ENCODE data around the gene PRRG2. TPM values are rescaled to one million over a fixed set of nuclear protein-coding genes. Genes with fewer than 3 reads are reported as not detected.

Gene PRRG2
- polyA plus RNA-seq: 0.26 TPM

DNA sequence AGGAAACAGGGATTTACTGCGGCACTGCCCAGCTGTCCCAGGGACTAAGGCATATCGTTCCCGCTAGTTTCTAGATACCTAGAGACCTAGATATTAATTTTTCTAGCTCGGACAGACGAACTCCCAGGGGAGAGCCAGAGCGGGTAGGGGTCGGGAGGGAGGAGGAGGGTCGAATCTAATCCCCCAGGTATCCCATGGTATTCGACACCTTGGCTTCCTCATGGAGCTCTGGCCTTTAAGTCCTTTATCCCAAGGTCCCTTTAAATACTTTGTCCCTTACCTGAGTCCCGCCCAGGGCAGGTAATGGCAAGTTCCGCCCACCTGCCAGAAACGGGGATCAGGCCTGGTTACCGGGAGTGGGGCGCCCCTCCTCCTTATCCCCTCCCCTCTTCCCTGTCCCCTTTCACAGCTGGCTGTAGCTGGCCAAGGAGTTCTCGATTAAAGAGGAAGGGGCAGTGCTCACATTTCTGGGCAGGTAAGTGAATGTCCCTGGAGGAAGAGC lies at the start of gene PRRG2:
TSS of gene PRRG2 (plus strand) at position 310 of the 502 bp plus-strand sequence. CDS start 1,904 bp downstream, outside the sequence.
- peak within 1 kb of the TSS; percentile 76 to 94 (median 90) for H3K27ac Mint-ChIP-seq
- no peaks in the 10 kb centered on the region for H3K27me3 Mint-ChIP-seq
- H3K9me3 Mint-ChIP-seq: no peaks in the 10 kb centered on the region
- H3K4me1 Mint-ChIP-seq: peaks cover 16 to 20% (median 16%) of the 10 kb centered on the region in 3 donors
- no peaks in the 10 kb centered on the region for H3K36me3 Mint-ChIP-seq
- H3K4me3 Mint-ChIP-seq: peak within 1 kb of the TSS; percentile 89 to 99 (median 95)

DNA sequence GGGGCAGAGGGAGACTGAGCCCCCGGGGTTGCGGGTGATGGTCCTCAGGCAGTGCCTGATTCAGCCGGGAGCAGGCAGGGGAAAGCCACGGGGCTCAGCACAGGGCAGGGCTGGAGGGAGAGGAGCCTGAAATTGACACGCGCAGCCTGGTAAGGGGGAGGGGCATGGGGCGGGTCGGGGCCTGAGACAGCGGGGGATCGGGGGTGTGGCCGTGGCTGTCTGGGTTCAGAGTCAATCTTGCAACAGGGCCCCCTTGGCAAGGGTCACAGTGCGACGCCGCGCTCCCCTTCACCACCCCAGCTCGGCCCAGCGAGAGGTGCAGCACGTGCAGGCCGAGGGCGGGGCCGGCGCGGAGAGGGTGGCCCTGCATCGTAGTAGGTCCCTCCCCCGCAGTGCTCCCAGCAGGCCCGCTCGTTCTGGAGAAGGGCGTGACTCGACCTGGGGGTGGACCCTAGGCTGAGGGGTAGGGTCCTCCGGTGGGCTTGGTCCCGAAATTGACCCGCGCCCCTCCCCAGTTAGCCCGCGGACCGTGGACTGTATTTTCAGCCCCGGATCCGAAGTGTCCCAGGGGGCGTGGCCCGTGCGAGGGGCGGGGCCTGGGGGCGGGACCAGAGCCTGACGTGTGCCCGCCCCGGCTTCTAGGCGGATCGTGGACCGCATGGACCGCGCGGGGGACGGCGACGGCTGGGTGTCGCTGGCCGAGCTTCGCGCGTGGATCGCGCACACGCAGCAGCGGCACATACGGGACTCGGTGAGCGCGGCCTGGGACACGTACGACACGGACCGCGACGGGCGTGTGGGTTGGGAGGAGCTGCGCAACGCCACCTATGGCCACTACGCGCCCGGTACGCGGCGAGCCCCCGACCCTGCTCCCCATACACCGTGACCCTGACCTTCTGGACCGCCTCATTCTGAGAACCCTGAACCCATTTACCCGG lies 47.3 kb upstream of the PRRG2 start:
- Mint-ChIP-seq H3K27ac (peak overlapping the region; percentile 61 to 85 (median 76)), H3K4me3 (peak overlapping the region; percentile 84 to 95 (median 93)), H3K4me1 (peaks cover 17 to 26% (median 21%) of the 10 kb centered on the region in 3 donors), H3K36me3 (peaks cover 3% of the 10 kb centered on the region), H3K9me3 (no peaks in the 10 kb centered on the region), H3K27me3 (no peaks in the 10 kb centered on the region)

DNA sequence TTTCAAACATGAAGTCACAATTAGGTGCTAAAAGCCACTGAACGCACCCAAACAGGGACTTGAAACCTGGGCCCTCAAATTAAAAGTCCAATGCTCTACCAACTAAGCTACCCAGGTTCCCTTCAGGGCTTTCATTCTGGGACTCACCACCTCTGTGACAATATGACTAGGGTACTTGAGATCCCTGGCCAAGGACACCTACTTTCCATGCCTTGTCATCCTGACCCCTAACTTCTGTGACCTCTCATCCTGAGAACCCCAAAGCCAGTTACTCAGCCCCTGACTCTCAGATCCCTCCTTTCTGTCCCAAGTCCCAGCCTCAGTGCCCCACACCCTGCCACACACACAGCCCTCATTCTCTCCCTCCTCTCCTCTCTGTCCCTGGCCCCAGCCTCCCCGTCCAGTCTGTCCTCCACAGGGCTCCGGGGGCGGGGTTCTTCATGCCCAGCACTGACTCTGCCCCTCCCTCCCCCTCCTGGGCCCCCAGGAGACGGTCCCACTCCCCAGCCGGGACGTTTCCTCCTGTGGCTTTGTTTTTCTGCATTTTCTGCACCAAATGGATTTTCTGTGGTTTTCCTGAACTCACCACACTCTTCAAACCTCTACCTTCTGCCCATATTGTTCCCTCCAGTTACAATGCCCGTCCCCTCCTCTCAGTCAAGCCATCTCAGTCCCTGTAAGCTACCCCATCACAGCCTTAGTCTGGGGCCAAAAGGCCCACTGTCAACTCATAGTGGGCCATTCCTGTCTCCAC lies 46.3 kb upstream of the PRRG2 start:
- Mint-ChIP-seq H3K36me3 (peaks cover 3% of the 10 kb centered on the region), H3K4me3 (peak overlapping the region; percentile 84 to 95 (median 93)), H3K27ac (peak overlapping the region; percentile 61 to 85 (median 76))

DNA sequence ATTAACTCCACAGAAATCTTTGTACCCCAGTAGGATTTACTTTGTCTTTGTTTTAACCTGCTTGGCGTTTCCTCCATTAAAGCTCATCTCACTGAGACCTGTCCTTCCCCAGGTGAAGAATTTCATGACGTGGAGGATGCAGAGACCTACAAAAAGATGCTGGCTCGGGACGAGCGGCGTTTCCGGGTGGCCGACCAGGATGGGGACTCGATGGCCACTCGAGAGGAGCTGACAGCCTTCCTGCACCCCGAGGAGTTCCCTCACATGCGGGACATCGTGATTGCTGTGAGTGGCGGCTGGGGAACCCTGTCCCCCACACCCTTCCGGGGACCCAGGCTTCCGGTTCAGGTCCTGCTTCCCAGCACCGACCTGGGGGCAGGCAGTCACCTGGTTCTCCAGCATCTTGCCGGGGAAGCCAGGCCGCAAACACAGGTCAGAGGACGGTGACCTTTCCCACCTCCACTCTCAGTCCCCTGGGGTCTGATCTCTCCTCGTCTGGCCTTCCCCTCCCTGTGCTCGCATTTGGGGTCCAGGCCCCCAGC lies 44.1 kb upstream of the PRRG2 start:
- H3K9me3 Mint-ChIP-seq: no peaks in the 10 kb centered on the region
- H3K27ac Mint-ChIP-seq: peak overlapping the region in 2 of 3 donors; percentile 83 to 94
- no peaks in the 10 kb centered on the region for H3K36me3 Mint-ChIP-seq
- H3K4me1 Mint-ChIP-seq: peaks cover 19 to 22% (median 21%) of the 10 kb centered on the region in 3 donors
- H3K27me3 Mint-ChIP-seq: no peaks in the 10 kb centered on the region
- H3K4me3 Mint-ChIP-seq: peak overlapping the region in 2 of 4 donors; percentile 75 to 83

More for the DNA sequence above, 46.3 kb upstream of the PRRG2 start:
- H3K9me3 Mint-ChIP-seq: no peaks in the 10 kb centered on the region
- H3K27me3 Mint-ChIP-seq: no peaks in the 10 kb centered on the region
- peaks cover 17 to 26% (median 22%) of the 10 kb centered on the region in 3 donors for H3K4me1 Mint-ChIP-seq

DNA sequence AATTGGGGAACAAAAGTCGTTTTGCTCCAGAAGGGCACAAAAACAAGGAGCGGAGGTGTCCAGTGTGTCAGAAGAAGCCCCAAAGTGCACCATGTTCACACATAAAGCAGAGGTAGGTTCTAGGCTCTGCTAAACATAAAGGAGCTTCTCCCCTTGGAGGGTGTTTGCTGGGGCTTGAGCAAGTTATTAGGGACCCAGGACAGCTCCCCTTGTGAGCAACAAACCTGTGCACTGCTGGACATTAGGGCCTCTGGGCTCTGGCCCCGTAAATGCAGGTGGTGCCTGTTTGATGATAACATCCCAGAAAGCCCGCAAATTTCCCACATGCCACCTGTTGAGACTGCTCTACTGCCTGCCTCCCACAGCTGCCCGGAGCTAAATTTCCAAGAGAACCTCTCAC lies 42.5 kb upstream of the PRRG2 start:
- Mint-ChIP-seq H3K27me3 (no peaks in the 10 kb centered on the region), H3K4me3 (peak overlapping the region in 3 of 4 donors; percentile 60 to 86 (median 77))

DNA sequence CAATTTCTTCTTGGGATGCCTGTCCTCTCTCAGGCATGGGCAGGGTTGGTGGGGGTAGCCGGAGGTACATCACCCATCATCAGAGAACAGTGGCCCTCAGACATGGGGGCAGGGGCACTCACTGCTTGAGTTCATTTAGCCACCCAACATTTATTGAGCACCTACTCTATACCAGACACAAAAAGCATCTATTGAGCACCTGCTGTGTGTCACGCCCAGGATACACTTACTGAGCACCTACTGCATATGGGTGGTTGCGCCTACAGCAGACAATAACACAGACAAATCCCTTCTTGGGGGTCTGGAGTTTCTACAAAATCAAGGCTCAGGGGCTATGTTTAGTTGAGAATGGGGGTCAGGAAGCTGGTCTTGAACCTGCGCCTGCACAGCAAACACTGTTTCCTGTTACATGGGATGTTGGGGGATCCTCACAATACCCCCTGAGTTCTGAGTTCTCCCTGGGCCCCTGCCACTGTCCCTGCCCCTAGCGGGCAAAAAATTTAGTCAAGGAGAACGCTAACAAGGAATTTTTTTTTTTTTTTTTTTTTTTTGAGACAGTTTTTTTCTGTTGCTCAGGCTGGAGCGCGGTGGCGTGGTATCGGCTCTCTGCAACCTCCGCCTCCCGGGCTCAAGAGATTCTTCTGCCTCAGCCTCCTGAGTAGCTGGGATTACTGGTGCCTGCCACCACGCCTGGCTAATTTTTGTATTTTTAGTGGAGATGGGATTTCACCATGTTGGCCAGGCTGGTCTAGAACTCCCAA lies 41.7 kb upstream of the PRRG2 start:
- peak overlapping the region in 1 of 3 donors; percentile 94 for H3K27ac Mint-ChIP-seq
- no peaks in the 10 kb centered on the region for H3K9me3 Mint-ChIP-seq
- no peaks in the 10 kb centered on the region for H3K36me3 Mint-ChIP-seq

More for the DNA sequence above, 42.5 kb upstream of the PRRG2 start:
- Mint-ChIP-seq H3K9me3 (no peaks in the 10 kb centered on the region), H3K36me3 (no peaks in the 10 kb centered on the region), H3K27ac (peak overlapping the region; percentile 92 to 94 (median 93)), H3K4me1 (peaks cover 18 to 22% (median 19%) of the 10 kb centered on the region in 3 donors)

DNA sequence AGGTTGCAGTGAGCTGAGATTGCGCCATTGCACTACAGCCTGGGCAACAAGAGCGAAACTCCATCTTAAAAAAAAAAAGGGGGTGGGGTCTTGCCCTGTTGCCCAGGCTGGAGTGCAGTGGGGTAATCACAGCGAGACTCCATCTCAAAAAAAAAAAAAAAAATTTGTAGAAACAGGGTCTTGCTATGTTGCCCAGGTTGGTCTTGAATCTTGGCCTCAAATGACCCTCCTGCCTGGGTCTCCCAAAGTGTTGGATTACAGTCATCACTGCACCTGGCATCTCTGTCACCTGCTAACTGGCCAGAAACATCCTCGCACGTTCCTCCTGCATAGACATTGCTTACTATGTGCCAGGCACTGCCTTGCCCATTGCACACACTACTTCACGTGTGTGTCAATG lies 39.2 kb upstream of the PRRG2 start:
- Mint-ChIP-seq H3K4me1 (peaks cover 12 to 16% (median 13%) of the 10 kb centered on the region in 3 donors), H3K9me3 (no peaks in the 10 kb centered on the region), H3K27ac (no peak overlapping the region), H3K4me3 (no peak overlapping the region), H3K36me3 (no peaks in the 10 kb centered on the region), H3K27me3 (peaks cover 1% of the 10 kb centered on the region)

More for the DNA sequence above, 41.7 kb upstream of the PRRG2 start:
- peak overlapping the region in 2 of 4 donors; percentile 23 to 50 for H3K4me3 Mint-ChIP-seq
- peaks cover 16 to 20% (median 19%) of the 10 kb centered on the region in 3 donors for H3K4me1 Mint-ChIP-seq
- H3K27me3 Mint-ChIP-seq: no peaks in the 10 kb centered on the region

DNA sequence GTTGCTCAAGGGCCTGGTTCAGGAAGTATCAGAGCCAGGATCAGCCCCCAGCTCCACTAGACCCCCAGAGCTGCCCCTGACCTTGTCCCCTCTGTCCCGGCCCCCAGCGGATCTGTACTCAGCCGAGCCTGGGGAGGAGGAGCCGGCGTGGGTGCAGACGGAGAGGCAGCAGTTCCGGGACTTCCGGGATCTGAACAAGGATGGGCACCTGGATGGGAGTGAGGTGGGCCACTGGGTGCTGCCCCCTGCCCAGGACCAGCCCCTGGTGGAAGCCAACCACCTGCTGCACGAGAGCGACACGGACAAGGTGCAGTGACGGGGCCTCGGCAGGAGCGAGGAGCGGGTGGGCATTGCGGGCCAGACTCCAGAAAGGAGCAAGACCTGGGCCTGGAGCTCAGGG lies 38.7 kb upstream of the PRRG2 start:
- Mint-ChIP-seq H3K4me3 (peak overlapping the region in 1 of 4 donors; percentile 73), H3K36me3 (no peaks in the 10 kb centered on the region), H3K27me3 (peaks cover 2% of the 10 kb centered on the region), H3K9me3 (no peaks in the 10 kb centered on the region), H3K27ac (peak overlapping the region in 1 of 3 donors; percentile 67), H3K4me1 (peaks cover 15 to 17% (median 15%) of the 10 kb centered on the region in 3 donors)

DNA sequence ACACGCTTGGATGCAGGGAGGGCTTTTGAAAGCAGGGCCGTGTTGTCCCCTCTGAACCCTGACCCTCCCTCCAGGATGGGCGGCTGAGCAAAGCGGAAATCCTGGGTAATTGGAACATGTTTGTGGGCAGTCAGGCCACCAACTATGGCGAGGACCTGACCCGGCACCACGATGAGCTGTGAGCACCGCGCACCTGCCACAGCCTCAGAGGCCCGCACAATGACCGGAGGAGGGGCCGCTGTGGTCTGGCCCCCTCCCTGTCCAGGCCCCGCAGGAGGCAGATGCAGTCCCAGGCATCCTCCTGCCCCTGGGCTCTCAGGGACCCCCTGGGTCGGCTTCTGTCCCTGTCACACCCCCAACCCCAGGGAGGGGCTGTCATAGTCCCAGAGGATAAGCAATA lies 38.1 kb upstream of the PRRG2 start:
- H3K27ac Mint-ChIP-seq: peak overlapping the region in 1 of 3 donors; percentile 67
- peaks cover 10 to 12% (median 12%) of the 10 kb centered on the region in 3 donors for H3K4me1 Mint-ChIP-seq
- peaks cover 2% of the 10 kb centered on the region for H3K27me3 Mint-ChIP-seq
- H3K4me3 Mint-ChIP-seq: no peak overlapping the region
- no peaks in the 10 kb centered on the region for H3K36me3 Mint-ChIP-seq
- no peaks in the 10 kb centered on the region for H3K9me3 Mint-ChIP-seq

DNA sequence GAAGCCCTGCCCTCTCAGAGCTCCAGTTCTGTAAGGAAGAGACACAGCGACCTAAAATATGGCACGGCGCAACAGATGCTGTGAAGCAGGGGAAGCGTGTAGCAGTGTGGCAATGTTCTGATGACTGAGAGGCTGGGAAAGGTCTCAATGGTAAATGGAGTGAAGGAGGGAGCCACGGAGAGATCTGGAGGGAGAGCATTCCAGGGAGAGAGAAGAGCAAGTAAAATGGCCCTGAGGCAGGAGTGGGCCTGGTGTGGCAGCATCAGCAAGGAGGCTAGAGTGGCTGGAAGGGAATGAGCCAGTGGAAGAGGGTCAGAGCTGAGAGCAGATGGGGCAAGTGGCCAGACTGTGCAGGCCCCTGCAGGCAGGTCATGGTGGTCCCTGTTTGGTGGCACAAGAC lies 37.0 kb upstream of the PRRG2 start:
- Mint-ChIP-seq H3K9me3 (no peaks in the 10 kb centered on the region), H3K36me3 (no peaks in the 10 kb centered on the region), H3K4me3 (no peak overlapping the region), H3K27ac (peak overlapping the region in 1 of 3 donors; percentile 51), H3K27me3 (peaks cover 2% of the 10 kb centered on the region), H3K4me1 (peaks cover 7 to 11% (median 9%) of the 10 kb centered on the region in 3 donors)

DNA sequence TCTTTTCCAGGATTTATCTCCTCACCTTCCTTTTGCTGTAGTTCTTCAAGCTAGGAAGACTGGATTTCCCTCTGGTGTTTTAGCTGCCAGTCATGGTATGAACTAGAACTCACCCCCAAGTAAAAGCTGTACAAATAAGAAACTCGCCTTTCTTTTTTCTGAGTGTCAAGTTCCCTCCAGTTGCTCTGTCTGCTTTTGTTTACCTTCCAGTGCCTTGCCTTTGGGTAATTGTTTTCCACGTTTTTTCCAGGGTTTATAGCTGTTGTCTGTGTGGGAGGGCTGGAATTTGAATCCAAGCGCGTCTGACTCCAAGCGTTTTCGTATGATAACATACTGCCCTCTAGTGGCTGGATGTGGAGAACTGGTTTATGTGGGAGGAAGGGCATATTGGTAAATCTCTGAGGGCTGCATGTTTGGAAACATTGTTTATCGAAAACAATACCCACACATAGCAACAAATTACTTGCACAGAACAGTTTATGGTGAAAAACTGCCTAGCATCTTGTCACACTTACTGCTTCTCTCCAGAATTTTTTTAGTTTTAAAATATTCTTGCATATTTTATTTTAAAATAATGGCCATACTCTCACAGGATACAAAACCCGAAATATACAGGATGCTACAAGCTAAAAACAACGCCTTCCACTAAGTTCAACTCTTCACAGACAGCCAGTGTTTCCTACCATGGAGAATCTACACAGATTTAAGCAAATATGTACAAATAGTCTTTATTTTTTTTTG lies 34.1 kb upstream of the PRRG2 start:
- H3K4me1 Mint-ChIP-seq: peaks cover 5 to 8% (median 6%) of the 10 kb centered on the region in 3 donors
- no peaks in the 10 kb centered on the region for H3K36me3 Mint-ChIP-seq
- peak overlapping the region in 2 of 3 donors; percentile 5 to 80 for H3K27ac Mint-ChIP-seq

DNA sequence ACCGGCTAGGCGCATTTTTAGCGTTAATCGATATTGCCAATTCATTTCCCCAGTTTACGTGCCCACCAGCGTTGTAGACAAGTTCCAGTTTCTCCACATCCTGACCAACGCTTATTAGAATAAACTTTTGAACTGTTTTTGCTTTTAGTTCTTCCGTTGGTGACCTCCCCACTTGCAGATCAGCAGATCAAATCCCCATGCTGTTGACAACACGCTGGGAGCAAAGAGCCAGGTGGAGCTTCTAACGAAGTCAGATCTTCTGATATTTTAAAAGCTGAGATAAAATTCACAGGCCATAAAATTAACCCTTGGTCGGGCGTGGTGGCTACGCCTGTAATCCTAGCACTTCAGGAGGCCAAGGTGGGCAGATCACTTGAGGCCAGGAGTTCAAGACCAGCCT lies 32.1 kb upstream of the PRRG2 start:
- Mint-ChIP-seq H3K4me3 (no peak overlapping the region), H3K27ac (peak overlapping the region in 1 of 3 donors; percentile 78), H3K27me3 (peaks cover 2% of the 10 kb centered on the region), H3K9me3 (no peaks in the 10 kb centered on the region), H3K36me3 (no peaks in the 10 kb centered on the region), H3K4me1 (peaks cover 10 to 11% (median 10%) of the 10 kb centered on the region in 3 donors)

More for the DNA sequence above, 34.1 kb upstream of the PRRG2 start:
- H3K27me3 Mint-ChIP-seq: peaks cover 2% of the 10 kb centered on the region
- H3K4me3 Mint-ChIP-seq: peak overlapping the region in 3 of 4 donors; percentile 73 to 87 (median 80)
- no peaks in the 10 kb centered on the region for H3K9me3 Mint-ChIP-seq

DNA sequence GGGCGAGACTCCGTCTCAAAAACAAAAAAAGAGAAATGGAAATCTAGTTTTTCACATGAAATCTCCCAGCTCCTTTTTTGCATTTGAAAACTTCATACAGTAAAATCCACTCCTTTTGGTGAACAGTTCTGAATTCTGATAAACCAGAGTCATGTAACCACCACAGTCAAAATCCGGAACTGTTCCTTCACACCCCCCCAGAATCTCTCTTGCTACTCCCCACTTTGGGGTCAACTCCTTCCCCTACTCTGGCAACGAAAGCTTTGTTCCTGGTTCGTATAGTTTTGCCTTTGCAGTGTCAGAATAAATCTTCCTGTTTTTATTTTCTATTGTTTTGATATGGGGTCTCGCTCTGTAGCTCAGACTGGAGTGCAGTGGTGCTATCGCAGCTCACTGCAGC lies 29.6 kb upstream of the PRRG2 start:
- no peak overlapping the region for H3K27ac Mint-ChIP-seq
- peaks cover 2% of the 10 kb centered on the region for H3K36me3 Mint-ChIP-seq
- no peak overlapping the region for H3K4me3 Mint-ChIP-seq
- peaks cover 2% of the 10 kb centered on the region for H3K27me3 Mint-ChIP-seq
- H3K4me1 Mint-ChIP-seq: peaks cover 10 to 12% (median 11%) of the 10 kb centered on the region in 3 donors
- no peaks in the 10 kb centered on the region for H3K9me3 Mint-ChIP-seq
